Measurements from ENCODE around the gene ATP8A2.

DNA sequence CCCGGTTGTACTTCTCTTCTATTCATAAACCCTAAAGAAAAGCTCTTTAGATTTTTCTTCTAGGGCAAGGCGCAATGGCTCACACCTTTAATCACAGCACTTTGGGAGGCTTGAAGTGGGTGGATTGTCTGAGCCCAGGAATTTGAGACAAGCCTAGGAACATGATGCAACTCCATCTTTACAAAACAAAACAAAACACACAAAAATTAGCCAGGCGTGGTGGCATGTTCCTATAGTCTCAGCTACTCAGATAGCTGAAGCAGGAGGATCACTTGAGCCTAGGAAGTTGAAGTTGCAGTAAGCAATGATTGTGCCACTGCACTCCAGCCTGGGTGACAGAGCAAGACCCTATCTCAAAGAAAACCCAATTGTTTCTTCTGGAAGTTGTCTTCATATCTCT is 439.7 kb downstream of the ATP8A2 start:
- TF ChIP-seq CTCF (IDR thresholded peaks at IDR 0.05) (no peak), ZFX (IDR thresholded peaks at IDR 0.05; ENCODE audit: borderline replicate concordance) (no peak)

All from 22Rv1 (cell line).